ENCODE results near the gene DAAM2. TPM values are rescaled to one million over a fixed set of nuclear protein-coding genes. Genes with fewer than 3 reads are reported as not detected.

DAAM2 gene
- polyA plus RNA-seq, 1 donor (not counting 4 experiments of a cell fraction or from before 2014, with no cell fraction given): not detected

- Histone ChIP-seq H3K4me1 (ENCODE audit: control insufficient read depth, extremely low read depth, insufficient read depth, low read length) (no peaks in the 10 kb centered on the region), H3K27ac (ENCODE audit: control insufficient read depth, insufficient read depth, low read length) (no peak overlapping the region), H3K9ac (ENCODE audit: control insufficient read depth, extremely low read depth, insufficient read depth, low read length) (no peak overlapping the region), H3K79me2 (ENCODE audit: control insufficient read depth, insufficient read depth, low read length) (no peaks in the 10 kb centered on the region), H3K36me3 (ENCODE audit: control insufficient read depth in 2 of 2, extremely low read depth in 1 of 2, insufficient read depth in 2 of 2, low read length in 2 of 2) (no peaks in the 10 kb centered on the region), H3K4me2 (ENCODE audit: control insufficient read depth, extremely low read depth, insufficient read depth, low read depth, low read length) (no peak overlapping the region), H3K27me3 (ENCODE audit: control insufficient read depth, extremely low read depth, insufficient read depth, low read length) (no peaks in the 10 kb centered on the region), H3K4me3 (ENCODE audit: control insufficient read depth in 2 of 3, extremely low read depth in 1 of 3, insufficient read depth in 2 of 3, low read depth in 1 of 3, low read length in 3 of 3) (no peak overlapping the region), H2AFZ (ENCODE audit: control insufficient read depth, low read length) (no peak overlapping the region), H4K20me1 (ENCODE audit: control insufficient read depth, extremely low read depth, insufficient read depth, low read length) (no peaks in the 10 kb centered on the region), H3K9me3 (ENCODE audit: control insufficient read depth, low read depth, low read length) (no peaks in the 10 kb centered on the region), H3K9me1 (ENCODE audit: control insufficient read depth, extremely low read depth, insufficient read depth, low read length) (no peaks in the 10 kb centered on the region)
- TF ChIP-seq EZH2 (IDR thresholded peaks at IDR 0.05; ENCODE audit: low read length) (no peak), CTCF (optimal IDR thresholded peaks at IDR 0.05 in 1 of 3, IDR thresholded peaks at IDR 0.05 in 1 of 3, conservative IDR thresholded peaks at IDR 0.05 in 1 of 3; ENCODE audit: extremely low read depth in 1 of 3, insufficient read depth in 2 of 3, low read length in 3 of 3) (no peak)
- FAIRE-seq (no peak), DNase-seq (ENCODE audit: low read depth, low spot score) (no peak)
- dilution Hi-C loops (cut with MboI; ENCODE audit: extremely low pct_ligation_motif_present, low sequenced_read_pairs): no loop called here
Observed at GRCh38 chr6:39844866-39845265, 52.7 kb downstream of the DAAM2 start.

DNA sequence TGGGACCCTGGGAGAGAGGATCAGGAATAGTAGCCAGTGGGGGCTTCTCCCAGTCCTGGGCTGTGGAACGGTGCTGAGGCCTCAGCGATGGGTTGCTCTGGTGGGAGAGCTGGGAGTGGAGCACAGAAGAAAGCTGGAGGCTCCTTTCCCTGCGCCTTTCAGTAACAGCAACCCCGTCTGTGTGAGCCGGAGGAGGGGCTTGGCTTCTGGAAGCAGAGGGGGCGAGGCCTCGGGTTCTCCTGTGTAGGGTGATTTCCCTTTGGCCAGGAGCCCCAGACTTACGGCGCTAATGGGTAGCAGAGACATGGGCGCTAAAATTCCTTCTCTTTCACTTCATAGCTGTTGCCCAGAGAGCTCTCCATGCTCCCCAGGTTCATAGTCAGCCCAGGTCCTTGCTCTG, 55.0 kb downstream of the DAAM2 start:
- Histone ChIP-seq H3K4me2 (ENCODE audit: control insufficient read depth, extremely low read depth, insufficient read depth, low read depth, low read length) (no peak overlapping the region), H3K36me3 (ENCODE audit: control insufficient read depth in 2 of 2, extremely low read depth in 1 of 2, insufficient read depth in 2 of 2, low read length in 2 of 2) (no peaks in the 10 kb centered on the region), H3K4me1 (ENCODE audit: control insufficient read depth, extremely low read depth, insufficient read depth, low read length) (no peaks in the 10 kb centered on the region), H2AFZ (ENCODE audit: control insufficient read depth, low read length) (no peak overlapping the region), H3K27ac (ENCODE audit: control insufficient read depth, insufficient read depth, low read length) (no peak overlapping the region), H3K4me3 (ENCODE audit: control insufficient read depth in 2 of 3, extremely low read depth in 1 of 3, insufficient read depth in 2 of 3, low read depth in 1 of 3, low read length in 3 of 3) (no peak overlapping the region), H3K27me3 (ENCODE audit: control insufficient read depth, extremely low read depth, insufficient read depth, low read length) (no peaks in the 10 kb centered on the region), H3K9ac (ENCODE audit: control insufficient read depth, extremely low read depth, insufficient read depth, low read length) (no peak overlapping the region), H3K9me1 (ENCODE audit: control insufficient read depth, extremely low read depth, insufficient read depth, low read length) (no peaks in the 10 kb centered on the region), H4K20me1 (ENCODE audit: control insufficient read depth, extremely low read depth, insufficient read depth, low read length) (no peaks in the 10 kb centered on the region), H3K9me3 (ENCODE audit: control insufficient read depth, low read depth, low read length) (no peaks in the 10 kb centered on the region), H3K79me2 (ENCODE audit: control insufficient read depth, insufficient read depth, low read length) (no peaks in the 10 kb centered on the region)
- DNase-seq (ENCODE audit: low read depth, low spot score): no peak
- no peak for FAIRE-seq
- dilution Hi-C loops (cut with MboI; ENCODE audit: extremely low pct_ligation_motif_present, low sequenced_read_pairs): no loop called here
- TF ChIP-seq EZH2 (IDR thresholded peaks at IDR 0.05; ENCODE audit: low read length) (no peak), CTCF (optimal IDR thresholded peaks at IDR 0.05 in 1 of 3, IDR thresholded peaks at IDR 0.05 in 1 of 3, conservative IDR thresholded peaks at IDR 0.05 in 1 of 3; ENCODE audit: extremely low read depth in 1 of 3, insufficient read depth in 2 of 3, low read length in 3 of 3) (no peak)
